NCI-H748 (cell line): Measurements from ENCODE around the gene ACBD3.

ENCODE experiments used
- DNase-seq: peaks from one replicate; lab custom pipeline; 2025; ENCODE audit not compliant: unreplicated experiment; lab: John Stamatoyannopoulos, UW

ACBD3 gene

DNA sequence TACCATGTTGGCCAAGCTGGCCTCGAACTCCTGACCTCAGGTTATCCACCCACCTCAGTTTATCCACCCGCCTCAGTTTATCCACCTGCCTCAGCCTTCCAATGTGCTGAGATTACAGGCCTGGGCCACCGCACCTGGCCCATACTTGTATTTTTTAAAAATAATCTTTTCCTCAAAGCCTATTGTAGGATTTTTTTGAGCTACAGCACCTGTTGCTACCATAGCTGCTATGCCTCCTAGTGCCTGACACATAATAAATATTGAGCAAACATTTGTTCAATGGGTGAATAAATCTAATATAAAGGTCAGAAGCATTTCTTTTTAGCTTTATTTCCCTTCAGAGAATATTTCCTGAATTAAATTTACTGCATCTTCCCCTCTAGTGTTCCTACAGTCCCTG lies 15.7 kb upstream of the ACBD3 start:
- no peak for DNase-seq

DNA sequence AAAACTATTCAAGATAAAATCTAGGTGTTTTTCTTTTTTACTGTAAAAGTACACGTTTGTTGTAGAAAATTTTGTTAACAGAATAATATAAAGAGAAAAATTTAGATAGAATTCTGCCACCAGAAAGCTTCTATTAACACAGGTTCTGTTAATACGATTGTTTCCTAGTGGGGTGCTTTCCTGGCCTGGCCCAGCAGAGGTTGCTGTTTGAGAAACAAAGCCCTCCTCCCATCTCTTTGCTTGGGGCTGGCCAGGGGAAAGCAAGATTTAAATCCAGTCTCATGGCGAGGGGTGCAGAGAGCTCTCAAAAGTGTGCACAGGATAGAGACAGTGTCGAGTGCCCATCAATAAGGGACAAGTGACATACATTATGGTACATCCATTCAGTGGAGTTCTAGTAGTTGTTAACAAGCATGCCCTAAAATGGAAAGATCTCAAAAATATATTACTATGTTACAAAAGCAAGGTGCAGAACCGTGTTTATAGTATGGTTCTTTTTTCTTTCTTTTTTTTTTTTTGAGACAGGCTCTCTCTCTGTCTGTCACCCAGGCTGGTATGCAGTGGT lies 14.6 kb upstream of the ACBD3 start:
- peak; percentile 3 for DNase-seq

DNA sequence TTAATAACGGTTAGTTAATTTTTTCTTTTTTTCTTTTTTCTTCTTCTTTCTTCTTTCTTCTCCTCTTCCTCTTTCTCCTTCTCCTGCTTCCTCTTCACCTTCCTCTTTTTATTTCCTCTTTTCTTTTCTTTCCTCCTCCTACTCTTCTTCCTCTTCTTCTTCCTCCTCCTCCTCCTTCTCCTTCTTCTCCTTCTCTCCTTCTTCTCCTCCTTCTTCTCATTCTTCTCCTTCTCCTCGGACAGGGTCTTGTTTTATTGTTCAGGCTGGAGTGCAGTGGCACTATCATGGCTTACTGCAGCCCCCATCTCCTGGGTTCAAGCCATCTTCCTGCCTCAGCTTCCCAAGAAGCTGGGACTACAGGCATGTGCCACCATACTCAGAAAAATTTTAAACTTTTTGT lies 13.4 kb upstream of the ACBD3 start:
- DNase-seq: no peak

DNA sequence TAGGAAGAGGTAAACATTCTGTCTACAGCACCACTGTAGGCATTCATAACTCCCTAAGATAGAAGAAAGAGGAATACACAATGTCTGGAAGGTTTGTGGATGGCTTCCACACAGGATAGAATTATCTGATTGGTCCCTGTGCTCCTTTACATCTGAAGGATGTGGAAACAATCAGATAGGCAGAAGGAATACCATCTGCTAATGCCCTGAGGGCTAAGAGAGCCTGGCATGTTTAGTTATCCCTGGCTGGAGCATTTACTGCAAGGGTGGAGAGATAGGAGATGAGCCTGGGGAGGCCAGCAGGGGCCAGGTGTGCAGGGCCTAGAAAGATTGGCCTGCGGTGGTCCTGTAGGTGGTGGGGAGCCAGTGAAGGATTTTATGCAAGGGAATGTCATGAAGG lies 8.6 kb upstream of the ACBD3 start:
- no peak for DNase-seq

DNA sequence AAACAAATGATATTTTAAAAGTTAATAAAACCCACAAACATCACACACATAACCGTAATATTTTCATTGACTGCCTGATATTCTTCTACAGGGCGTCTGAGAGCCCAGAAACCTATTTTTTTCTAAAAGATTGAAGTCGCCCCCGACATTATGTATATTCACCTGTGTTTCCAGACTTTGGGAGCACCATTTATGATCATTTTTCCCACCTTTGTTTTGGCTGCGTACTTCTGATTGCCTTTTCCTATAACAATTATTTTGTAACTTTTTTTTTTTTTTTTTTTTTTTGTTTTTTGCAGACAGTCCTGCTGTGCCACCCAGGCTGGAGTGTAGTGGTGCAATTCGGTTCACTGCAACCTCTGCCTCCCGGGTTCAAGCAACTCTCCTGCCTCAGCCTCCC lies 839 bp upstream of the ACBD3 start:
- DNase-seq: no peak

DNA sequence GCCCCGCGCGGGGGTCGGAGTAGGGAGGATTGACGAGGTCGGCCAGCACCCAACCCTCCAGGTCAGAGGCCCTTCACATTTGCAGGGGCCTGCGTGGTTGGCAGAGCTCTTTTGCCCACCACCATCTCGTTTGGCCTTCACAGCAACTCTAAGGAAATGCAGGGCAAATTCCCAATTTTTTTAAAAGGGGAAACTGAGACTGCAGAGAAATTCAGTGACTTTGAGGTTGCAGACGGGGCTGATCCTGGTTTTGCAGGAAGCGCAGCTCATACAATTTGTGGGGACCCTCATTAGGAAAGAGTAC lies 430 bp upstream of the ACBD3 start:
- DNase-seq: no peak

DNA sequence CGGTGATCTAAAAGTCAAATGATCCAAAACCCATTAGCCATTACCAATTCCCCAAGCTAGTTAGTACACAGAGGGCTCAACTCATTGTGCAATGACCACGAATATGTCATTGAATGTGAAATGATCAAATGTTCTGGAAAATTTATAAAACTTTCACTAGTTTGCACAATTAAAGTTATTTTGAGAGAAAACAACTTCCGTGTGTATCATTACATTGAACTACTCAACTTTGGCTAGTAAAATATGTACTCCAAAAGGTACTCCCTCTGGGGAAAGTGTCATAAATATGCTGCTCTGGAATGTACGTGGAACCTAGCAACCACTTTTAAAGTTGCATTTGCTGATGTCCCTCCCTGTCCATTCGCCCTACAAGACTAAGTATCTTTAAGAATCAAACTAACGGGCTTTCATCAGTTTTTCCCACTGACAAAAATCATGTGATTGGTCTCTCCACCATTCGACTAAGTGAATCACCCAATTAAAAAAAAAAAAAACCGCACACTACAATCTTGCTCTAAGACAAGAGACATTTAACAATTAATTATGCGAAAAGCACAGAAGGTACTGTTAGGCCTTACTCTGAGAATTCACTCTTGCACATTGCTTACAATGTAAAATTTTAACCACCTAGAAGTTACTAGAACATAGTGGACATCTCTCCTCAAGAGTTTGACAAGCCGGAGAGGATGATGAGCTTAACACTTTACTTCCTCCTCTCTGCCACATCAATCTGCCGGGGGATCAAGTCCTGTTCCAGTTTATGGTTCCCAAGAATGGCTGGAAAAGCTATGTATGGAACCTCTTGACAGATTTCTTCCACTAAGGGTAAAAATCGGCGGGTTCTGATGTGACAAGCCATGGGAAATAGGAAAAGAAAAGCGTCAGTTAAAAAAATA lies 1.2 kb downstream of the ACBD3 start:
- no peak for DNase-seq

DNA sequence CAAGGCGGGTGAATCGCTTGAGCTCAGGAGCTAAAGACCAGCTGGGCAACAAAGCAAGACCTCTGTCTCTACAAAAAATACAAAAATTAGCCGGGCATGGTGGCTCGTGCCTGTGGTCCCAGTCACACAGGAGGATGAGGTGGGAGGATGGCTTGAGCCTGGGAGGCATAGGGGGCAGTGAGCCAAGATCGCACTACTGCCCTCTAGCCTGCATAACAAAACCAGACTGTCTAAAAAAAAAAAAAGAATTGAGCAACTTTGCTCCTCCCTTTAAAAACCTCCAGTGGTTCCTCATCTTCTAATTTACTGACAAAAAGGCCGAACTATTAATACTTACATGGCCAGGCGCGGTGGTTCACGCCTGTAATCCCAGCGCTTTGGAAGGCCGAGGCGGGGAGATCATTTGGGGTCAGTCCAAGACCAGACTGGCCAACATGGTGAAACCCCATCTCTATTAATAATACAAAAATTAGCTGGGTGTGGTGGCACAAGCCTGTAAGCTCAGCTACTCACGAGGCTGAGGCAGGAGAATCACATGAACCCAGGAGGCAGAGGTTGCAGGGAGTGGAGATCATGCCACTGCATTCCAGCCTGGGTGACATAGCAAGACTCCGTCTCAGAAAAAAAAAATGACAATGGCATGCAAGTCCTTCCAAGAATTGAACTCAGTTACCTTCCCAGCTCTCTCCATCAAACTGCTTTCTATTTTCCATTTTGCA lies 4.4 kb downstream of the ACBD3 start:
- no peak for DNase-seq

DNA sequence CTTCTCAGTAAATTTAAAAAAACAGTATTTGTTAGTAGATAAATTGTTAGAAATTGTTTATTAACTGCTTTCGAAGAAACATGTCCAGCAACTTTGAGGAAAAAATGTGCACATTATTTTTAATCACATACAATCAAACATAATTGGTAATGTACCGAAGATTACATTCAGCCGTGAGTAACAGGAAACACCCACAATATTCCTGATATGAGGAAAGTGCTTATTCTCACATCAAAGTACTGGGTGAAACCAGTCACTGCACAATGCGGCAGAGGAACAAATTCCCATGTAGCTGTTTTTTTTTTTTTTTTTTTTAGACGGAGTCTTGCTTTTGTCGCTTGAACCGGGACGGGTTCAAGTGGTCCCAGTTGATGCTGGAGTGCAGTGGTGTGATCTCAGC lies 9.7 kb downstream of the ACBD3 start:
- no peak for DNase-seq

DNA sequence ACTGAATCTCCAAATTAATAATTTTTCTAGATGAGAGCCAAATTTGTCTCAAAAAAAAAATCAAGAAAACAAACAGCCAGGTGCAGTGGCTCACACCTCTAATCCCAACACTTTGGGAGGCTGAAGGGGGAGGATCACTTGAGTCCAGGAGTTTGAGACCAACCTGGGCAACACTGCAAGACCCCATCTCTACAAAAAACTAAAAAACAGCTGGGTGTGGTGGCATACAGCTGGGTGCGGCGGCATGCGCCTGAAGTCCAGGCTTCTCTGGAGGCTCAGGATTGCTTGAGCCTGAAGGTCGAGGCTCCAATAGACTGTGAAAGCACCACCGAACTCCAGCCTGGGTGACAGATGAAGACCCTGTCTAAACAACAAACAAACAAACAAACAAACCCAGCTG lies 14.0 kb downstream of the ACBD3 start:
- no peak for DNase-seq

DNA sequence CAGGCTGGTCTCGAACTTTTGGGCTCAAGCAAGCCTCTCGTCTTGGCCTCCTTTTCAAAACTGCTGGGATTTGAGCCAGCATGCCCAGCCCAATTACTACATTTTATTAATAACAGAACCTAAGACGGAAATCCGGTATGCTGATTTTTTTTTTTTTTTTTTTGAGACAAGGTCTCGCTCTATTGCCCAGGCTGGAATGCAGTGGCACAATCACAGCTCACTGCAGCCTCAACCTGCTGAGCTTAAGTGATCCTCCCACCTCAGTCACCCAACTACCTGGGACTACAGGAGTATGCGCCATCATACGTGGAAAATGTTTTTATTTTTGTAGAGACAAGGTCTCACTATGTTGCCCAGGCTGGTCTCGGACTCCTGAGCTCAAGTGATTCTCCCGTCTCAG lies 20.2 kb downstream of the ACBD3 start:
- DNase-seq: no peak

DNA sequence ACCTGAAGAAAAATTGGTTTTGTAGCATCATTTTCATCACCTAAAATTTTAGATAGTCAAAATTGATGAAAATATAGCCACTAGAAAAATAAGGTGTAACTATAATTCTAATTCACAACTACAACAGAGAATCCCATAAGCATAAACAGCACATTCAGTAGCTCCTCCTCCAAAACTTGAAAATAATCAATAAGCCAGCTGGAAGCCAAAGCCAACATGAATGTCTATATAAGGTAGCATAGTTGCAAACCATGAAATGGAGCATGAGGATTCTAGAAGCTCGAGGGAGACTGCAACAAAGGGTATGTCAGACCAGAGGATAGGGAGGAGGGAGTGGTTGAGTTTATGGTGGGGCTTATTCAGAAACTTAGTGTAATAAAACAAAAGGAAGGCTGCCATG lies 22.4 kb downstream of the ACBD3 start:
- no peak for DNase-seq

DNA sequence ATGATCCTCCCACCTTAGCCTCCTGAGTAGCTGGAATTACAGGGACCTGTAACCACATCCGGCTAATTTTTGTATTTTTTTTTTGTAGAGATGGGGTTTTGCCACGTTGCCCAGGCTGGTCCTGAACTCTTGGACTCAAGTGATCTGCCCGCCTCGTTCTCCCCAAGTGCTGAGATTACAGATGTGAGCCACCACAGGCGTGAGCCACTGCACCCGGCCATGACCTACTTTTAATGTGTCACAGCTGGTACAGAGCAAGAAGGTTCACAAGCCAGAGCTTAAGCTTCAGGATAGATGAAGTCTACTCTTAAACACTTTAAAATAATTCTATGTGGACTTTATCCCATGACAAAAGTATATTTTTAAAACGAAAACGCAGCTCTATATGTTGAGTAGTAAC lies 23.6 kb downstream of the ACBD3 start:
- DNase-seq: no peak

DNA sequence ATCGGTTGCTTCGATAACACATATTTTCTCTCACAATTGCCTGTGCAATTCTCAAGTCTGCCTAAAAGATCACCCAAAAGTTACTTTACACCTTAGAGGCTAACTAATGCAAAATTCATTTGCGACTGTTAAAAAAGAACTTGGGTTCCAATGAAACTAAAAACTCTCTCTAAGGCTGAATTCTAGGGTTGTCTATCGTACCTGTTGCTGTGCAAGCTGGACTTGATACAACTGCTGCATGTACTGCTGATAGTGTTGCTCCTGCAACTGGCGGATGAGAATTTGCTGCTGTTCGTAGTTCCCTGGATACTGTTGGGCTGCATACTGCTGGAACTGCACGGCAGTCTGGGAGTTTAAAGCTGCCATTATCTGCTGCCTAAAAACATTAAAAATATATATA lies 27.6 kb downstream of the ACBD3 start:
- no peak for DNase-seq

DNA sequence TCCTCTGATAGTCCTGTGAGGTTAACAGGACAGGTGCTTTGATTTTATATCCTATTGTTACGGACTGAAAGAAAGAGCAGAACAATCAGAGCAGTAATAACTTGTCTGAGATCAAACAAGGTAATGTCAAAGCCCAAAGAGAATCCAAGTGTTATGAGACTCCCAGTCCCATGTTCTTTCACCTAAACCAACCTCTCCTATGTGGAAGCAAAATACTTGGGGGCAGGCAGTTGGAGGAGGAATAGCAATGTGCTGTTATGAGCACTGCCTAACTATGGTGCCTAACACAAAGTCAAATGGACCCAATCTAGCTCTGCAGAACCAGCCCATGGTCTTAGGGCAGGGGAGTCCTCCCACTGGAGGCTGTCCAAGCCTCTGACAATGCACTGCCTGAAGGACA lies 28.1 kb downstream of the ACBD3 start:
- DNase-seq: no peak

DNA sequence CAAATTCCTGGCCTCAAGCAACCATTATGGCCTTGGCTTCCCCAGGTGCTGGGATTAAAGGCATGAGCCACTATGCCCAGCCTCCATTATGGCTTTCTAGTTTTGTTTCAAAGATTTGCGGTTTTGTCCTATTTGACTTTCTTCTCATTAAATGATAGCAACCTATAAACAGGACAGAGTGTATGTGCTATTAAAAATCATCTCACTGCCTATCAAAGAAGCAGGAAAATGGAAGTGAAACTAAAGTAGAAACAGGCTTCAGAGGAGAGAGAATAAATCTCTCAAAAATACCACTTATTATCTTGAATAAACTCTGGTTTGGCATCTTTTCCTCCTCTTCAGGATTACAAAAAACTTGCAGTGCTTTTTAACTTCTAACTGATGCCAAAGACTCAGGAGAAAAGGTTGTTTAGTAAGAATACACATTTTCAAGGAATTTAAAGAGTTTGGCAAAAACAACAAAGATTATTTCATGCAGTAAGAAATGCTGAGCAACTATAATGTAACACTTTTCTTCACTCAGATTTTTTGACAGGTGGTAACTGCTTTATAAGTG lies 28.7 kb downstream of the ACBD3 start:
- DNase-seq: no peak

DNA sequence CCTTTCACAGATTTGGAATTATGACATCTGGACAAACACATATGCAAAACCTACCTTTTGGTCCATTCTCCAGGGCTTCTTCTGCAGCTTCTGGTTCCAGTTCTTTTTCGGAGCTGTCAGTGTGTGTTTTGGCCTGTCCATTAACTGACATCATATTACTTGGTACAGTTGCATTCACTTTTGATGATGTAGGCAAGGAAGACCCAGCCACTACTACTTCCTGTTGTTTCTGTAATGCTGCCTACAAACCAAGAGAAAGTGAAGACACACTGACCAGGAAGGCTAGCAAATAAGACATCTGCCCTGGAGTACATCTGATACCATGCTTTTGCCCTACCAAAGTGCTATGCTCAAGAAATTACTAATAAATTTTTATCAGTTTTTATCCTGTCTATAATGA lies 31.9 kb downstream of the ACBD3 start:
- DNase-seq: no peak

DNA sequence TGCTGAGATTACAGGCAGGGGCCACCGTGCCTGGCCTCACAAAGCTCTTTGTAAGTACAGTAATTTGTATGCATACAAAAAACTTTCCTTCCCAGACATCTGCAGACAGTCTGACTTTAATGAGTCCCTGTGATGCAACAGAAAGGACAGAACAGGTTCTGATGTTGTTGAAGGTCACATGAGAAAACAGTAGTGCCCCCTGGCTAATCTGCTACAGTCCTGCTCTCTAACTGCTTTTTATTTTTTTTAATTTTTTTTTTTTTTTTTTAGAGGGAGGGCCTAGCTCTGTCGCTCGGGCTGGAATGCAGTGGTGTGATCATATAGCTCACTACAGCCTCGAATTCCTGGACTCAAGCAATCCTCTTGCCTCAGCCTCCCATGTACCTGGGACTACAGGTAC lies 36.7 kb downstream of the ACBD3 start:
- no peak for DNase-seq

DNA sequence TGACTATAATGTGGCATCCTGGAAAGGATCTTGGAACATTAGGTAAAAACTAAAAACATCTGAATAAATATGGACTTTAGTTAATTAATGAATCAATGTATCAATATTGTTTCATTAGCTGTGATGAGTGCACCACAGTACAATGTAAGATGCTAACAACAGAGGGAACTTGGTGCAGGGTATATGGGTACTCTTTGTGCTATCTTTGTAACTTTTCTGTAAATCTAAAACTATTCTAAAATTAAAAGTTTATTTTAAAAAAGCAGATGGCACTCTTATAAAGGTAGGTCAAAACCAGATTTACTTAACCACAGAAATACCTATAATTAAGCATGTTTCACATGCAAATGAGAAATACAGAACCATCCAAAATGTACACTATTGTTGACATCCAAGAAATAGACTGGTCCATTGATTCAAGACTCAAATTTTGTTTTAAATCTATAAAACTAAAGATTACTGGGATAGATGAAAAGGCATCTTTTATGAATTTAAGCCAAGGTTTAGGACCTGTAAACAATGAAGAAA lies 38.4 kb downstream of the ACBD3 start:
- DNase-seq: no peak

DNA sequence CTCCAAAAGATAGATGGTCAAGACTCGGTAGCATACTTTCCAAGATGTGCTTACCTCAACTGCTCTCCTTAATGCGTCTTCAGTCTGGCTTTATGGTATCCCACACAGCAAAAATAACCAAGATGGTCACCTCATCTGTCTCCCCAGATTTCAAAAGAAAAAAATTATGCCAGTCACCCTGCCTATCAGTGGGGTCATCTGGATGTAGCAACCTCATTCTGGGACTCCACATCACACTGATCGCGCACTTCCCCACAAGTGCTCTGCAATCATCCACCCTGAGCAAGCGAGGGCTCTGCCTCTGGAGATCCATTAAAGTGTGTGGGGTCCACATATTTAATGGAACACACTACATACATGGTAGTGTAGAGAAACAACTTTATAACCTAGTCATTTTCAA lies 42.5 kb downstream of the ACBD3 start:
- no peak for DNase-seq

DNA sequence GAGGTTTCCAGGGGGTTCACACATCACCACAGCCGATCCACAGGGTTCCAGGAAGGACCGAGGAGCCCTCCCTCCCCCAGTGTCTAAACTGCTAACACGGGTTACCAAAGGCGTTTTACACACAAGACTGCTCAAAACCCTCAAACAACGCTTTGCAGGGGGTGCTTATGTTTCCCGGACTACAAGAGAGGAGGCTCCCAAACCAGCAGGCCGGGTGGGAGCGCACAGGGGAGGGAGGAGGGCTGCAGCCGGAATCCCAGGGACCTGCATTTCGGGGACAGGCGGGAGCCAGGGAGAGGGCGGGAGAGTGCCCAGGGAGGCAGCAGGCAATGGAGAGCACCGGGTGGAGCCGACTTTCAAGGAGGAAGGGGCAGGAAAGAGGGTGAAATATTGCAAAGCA lies 50.8 kb downstream of the ACBD3 start:
- no peak for DNase-seq

DNA sequence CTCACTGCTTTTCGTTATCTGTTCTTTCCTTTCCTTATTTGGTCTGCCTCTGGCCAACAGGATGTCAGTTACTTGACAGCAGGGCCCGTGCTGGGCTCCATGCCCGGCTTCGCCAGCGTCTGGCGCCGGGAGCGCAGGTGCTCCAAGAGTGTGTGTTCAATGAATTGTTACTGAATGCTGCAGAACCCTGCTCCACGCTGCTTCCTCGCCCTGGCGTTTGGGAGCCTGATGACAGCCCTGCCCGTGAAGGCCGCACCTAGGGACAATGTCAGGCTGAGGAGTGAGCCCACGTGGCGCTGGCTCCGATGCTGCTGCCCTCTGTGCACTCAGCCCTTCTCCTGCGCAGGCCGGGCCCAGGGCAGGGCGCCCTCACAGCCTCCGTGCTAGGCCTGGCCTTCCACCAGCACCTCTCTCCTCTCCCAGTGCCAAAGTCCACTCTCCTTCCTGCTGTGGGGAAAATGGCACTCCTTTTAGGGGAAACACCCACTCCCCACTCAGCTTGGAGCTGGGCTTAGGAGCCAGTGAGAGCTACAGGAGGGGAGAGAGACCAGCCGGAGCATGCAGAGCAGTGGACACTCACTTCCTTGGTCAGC lies 51.4 kb downstream of the ACBD3 start:
- DNase-seq: no peak
